Loucy (cell line): ENCODE results near the gene TMEM121.
"Not testable (repeated sequence)": the region's sequence is repeated elsewhere in the genome, so short reads cannot be mapped to it uniquely, and the experiment has no call there.

Experiments used
- H2AFZ ChIP-seq: fragments of 200-600 bp; sonication (generic); 2 replicates; pipeline ENCODE4 v1.6.0; 2016; ENCODE audit warnings: antibody characterized with exemption, mild to moderate bottlenecking, low read length, moderate library complexity
- H3F3A ChIP-seq: fragments of 200-600 bp; 2 replicates; pipeline ENCODE4 v1.6.0; 2016; ENCODE audit warnings: antibody characterized with exemption, low read depth, mild to moderate bottlenecking
- H3K27me3 ChIP-seq: fragments of 200-600 bp; sonication (generic); 2 replicates; pipeline ENCODE4 v1.6.1; 2014; ENCODE audit warnings: low read length, mild to moderate bottlenecking; ENCODE audit not compliant: insufficient read depth, poor library complexity, severe bottlenecking
- H3K36me3 ChIP-seq: fragments of 200-600 bp; sonication (generic); 2 replicates; pipeline ENCODE4 v1.6.1; 2016; ENCODE audit warnings: low read length; ENCODE audit not compliant: insufficient read depth
- H3K4me1 ChIP-seq: fragments of 200-600 bp; sonication (generic); 2 replicates; pipeline ENCODE4 v1.5.1; 2014; ENCODE audit warnings: low read length, mild to moderate bottlenecking; ENCODE audit not compliant: insufficient read depth, poor library complexity, severe bottlenecking
- H3K4me2 ChIP-seq: fragments of 200-600 bp; sonication (generic); 2 replicates; pipeline ENCODE4 v1.6.0; 2014; ENCODE audit warnings: antibody characterized with exemption, low read length, low read depth, mild to moderate bottlenecking; ENCODE audit not compliant: poor library complexity, severe bottlenecking
- H3K4me3 ChIP-seq: fragments of 200-600 bp; sonication (generic); 2 replicates; pipeline ENCODE4 v1.5.1; 2014; ENCODE audit warnings: low read length, mild to moderate bottlenecking, mixed read lengths; ENCODE audit not compliant: poor library complexity, severe bottlenecking
- H3K79me2 ChIP-seq: fragments of 200-600 bp; sonication (generic); 2 replicates; pipeline ENCODE4 v1.6.1; 2014; ENCODE audit warnings: low read length; ENCODE audit not compliant: insufficient read depth
- H3K9ac ChIP-seq: fragments of 200-600 bp; sonication (generic); 2 replicates; pipeline ENCODE4 v1.6.0; 2014; ENCODE audit warnings: mild to moderate bottlenecking, low read depth, low read length, moderate library complexity; ENCODE audit not compliant: poor library complexity, severe bottlenecking
- H3K9me2 ChIP-seq: fragments of 200-600 bp; sonication (generic); replicated peaks from 2 replicates; pipeline ENCODE4 v1.6.1; 2016; ENCODE audit warnings: low read depth, low read length, mixed read lengths
- H3K9me3 ChIP-seq: fragments of 200-600 bp; sonication (generic); 2 replicates; pipeline ENCODE4 v1.6.1; 2014; ENCODE audit warnings: mild to moderate bottlenecking, antibody characterized with exemption, low read length, low read depth; ENCODE audit not compliant: insufficient read depth
- H4K20me1 ChIP-seq: fragments of 200-600 bp; sonication (generic); 2 replicates; pipeline ENCODE4 v1.6.0; 2014; ENCODE audit warnings: antibody characterized with exemption, low read length, mild to moderate bottlenecking; ENCODE audit not compliant: insufficient read depth, poor library complexity, severe bottlenecking
- EZH2phosphoT487 ChIP-seq: fragments of 200-600 bp; IDR thresholded peaks from 2 replicates; pipeline ENCODE4 v1.6.1; 2018; ENCODE audit warnings: antibody characterized with exemption, mild to moderate bottlenecking, moderate library complexity, borderline replicate concordance
- TF ChIP-seq, protein P1 (sequence below): fragments of 200-600 bp; sonication (generic); conservative IDR thresholded peaks from 2 replicates; pipeline ENCODE4 v1.5.1; 2014; ENCODE audit warnings: mild to moderate bottlenecking, antibody characterized with exemption, low read length

The TMEM121 gene

GRCh38 chr14:105562713-105563346 lies 36.4 kb downstream of the TMEM121 start:
- TF ChIP-seq, protein P1, sequence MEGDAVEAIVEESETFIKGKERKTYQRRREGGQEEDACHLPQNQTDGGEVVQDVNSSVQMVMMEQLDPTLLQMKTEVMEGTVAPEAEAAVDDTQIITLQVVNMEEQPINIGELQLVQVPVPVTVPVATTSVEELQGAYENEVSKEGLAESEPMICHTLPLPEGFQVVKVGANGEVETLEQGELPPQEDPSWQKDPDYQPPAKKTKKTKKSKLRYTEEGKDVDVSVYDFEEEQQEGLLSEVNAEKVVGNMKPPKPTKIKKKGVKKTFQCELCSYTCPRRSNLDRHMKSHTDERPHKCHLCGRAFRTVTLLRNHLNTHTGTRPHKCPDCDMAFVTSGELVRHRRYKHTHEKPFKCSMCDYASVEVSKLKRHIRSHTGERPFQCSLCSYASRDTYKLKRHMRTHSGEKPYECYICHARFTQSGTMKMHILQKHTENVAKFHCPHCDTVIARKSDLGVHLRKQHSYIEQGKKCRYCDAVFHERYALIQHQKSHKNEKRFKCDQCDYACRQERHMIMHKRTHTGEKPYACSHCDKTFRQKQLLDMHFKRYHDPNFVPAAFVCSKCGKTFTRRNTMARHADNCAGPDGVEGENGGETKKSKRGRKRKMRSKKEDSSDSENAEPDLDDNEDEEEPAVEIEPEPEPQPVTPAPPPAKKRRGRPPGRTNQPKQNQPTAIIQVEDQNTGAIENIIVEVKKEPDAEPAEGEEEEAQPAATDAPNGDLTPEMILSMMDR = no peak
- no peak for TF ChIP-seq EZH2phosphoT487
- H3K4me2 ChIP-seq = no peak overlapping the region
- no peaks in the 10 kb centered on the region for H3K9me2 ChIP-seq
- H3K27me3 ChIP-seq = no peaks in the 10 kb centered on the region
- H3F3A ChIP-seq = no peaks in the 10 kb centered on the region
- H3K36me3 ChIP-seq = no peaks in the 10 kb centered on the region
- H3K4me3 ChIP-seq = no peak overlapping the region
- no peaks in the 10 kb centered on the region; the same call in 1 of the 2 replicates for H3K9me3 ChIP-seq
- H3K79me2 ChIP-seq = no peaks in the 10 kb centered on the region
- H4K20me1 ChIP-seq = no peaks in the 10 kb centered on the region
- H2AFZ ChIP-seq = no peak overlapping the region
- H3K9ac ChIP-seq = no peak overlapping the region
- no peaks in the 10 kb centered on the region for H3K4me1 ChIP-seq

GRCh38 chr14:105563347-105563737 lies 37.0 kb downstream of the TMEM121 start:
- Histone ChIP-seq H3K36me3 (no peaks in the 10 kb centered on the region), H3K4me1 (no peaks in the 10 kb centered on the region), H3K79me2 (no peaks in the 10 kb centered on the region), H3K9me2 (no peaks in the 10 kb centered on the region), H2AFZ (no peak overlapping the region), H3K4me3 (no peak overlapping the region), H4K20me1 (no peaks in the 10 kb centered on the region), H3K4me2 (no peak overlapping the region), H3K9me3 (no peaks in the 10 kb centered on the region; the same call in 1 of the 2 replicates), H3K9ac (no peak overlapping the region), H3K27me3 (no peaks in the 10 kb centered on the region), H3F3A (no peaks in the 10 kb centered on the region)
- TF ChIP-seq, protein P1 = no peak
- TF ChIP-seq EZH2phosphoT487 = no peak

DNA sequence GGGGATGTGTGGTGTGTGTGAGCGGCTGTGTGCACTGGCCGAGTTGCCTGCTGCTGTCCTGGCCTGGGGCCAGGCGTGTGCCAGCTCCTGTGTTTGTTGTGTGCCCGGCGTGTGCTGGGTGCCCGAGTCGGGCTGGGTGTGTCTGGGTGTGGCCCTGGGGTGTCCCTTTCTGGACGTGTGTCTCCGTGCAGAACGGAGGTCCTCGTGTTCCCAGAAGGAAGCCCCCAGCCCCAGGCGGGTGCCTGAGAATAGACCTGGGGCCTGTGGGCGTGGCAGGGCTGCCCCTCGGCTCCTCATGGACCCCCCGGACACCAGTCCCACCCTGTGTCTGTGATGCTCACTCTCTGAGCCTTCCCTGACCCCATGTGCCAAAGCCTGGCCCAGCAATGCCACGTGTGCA lies 38.2 kb downstream of the TMEM121 start:
- not testable (repeated sequence) for H3K9me2 ChIP-seq, H3F3A ChIP-seq, H3K9me3 ChIP-seq, H4K20me1 ChIP-seq, H3K9ac ChIP-seq, H3K79me2 ChIP-seq, H3K27me3 ChIP-seq, H3K4me3 ChIP-seq, H3K4me2 ChIP-seq, H2AFZ ChIP-seq, H3K4me1 ChIP-seq, H3K36me3 ChIP-seq

GRCh38 chr14:105565185-105565919 lies 39.0 kb downstream of the TMEM121 start:
- H3K4me2 ChIP-seq, H3K9me2 ChIP-seq, H3K4me3 ChIP-seq, H3K27me3 ChIP-seq, H2AFZ ChIP-seq, H3K36me3 ChIP-seq, H3F3A ChIP-seq, H3K9ac ChIP-seq, H3K79me2 ChIP-seq, H4K20me1 ChIP-seq, H3K9me3 ChIP-seq, H3K4me1 ChIP-seq: not testable (repeated sequence)

DNA sequence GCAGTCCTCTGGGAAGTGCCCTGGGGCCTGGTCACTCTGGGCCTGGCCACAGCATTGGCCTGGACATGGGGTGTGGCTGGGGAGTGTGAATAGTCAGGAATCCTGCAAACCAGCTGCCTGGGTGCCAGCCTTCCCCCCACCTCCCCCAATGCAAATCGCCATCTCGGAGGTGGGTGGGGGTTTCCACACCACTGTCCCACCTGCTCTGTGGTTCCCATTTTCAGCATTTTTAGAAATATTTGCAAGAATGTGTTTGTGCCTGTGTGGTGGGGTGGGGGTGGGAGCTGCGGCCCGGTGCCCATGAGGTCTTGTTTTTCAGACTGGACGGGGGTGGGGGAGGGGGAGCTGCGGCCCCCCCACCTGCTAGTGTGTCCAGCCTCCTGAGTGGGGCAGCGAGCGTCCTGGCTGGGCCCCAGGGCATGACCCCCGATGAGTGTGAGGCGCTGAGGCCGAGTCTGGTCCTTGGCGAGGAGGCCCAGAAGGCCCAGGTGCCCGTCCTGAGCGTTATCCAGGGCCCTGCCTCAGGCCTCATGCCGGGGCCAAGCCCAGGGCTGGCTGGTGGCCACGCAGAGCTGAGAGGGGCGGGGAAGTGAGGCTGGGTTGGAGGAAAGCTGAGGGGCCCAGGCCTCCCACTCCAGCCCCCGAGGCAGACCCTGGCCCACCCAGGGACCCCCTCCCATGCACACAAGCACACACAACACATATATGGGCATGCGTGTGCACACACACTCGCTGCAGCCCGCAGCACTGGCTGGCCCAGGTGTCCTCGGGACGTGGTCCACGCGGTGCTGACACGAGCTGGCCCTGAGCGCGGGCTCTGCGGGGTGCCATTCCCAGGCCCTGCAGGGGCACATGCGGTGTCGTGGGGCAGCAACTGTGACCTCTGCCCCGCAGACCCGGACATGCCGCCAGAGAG lies 40.1 kb downstream of the TMEM121 start:
- not testable (repeated sequence) for H3K9ac ChIP-seq, H3K79me2 ChIP-seq, H2AFZ ChIP-seq, H3K9me3 ChIP-seq, H4K20me1 ChIP-seq, H3K4me2 ChIP-seq, H3K4me1 ChIP-seq, H3K36me3 ChIP-seq, H3K9me2 ChIP-seq, H3K4me3 ChIP-seq, H3F3A ChIP-seq, H3K27me3 ChIP-seq
